ENCODE measurements around the gene FEN1.

The FEN1 gene

GRCh38 chr11:61771985-61772455, 20.7 kb upstream of the FEN1 start:
- no peaks in the 10 kb centered on the region for H3K4me1 ChIP-seq (ENCODE audit: control insufficient read depth, insufficient read depth, low read length)
- H3K9ac ChIP-seq (ENCODE audit: low read length) = no peak overlapping the region
- H3K4me3 ChIP-seq (ENCODE audit: low read length) = no peak overlapping the region
- no peaks in the 10 kb centered on the region for H3K36me3 ChIP-seq (ENCODE audit: control insufficient read depth, insufficient read depth, low read length, severe bottlenecking)
- no peaks in the 10 kb centered on the region for H3K9me3 ChIP-seq (ENCODE audit: control insufficient read depth, low read length)
- DNase-seq (ENCODE audit: low read depth) = no peak
- peaks cover 35% of the 10 kb centered on the region for H3K27me3 ChIP-seq (replicated peaks; ENCODE audit: control insufficient read depth, insufficient read depth, low read length)

- no peaks in the 10 kb centered on the region for H3K9me3 ChIP-seq (ENCODE audit: control insufficient read depth, low read length)
- no peaks in the 10 kb centered on the region for H3K4me1 ChIP-seq (ENCODE audit: control insufficient read depth, insufficient read depth, low read length)
- no peak overlapping the region for H3K4me3 ChIP-seq (ENCODE audit: low read length)
- H3K36me3 ChIP-seq (ENCODE audit: control insufficient read depth, insufficient read depth, low read length, severe bottlenecking) = no peaks in the 10 kb centered on the region
- no peak overlapping the region for H3K9ac ChIP-seq (ENCODE audit: low read length)
- no peak for DNase-seq (ENCODE audit: low read depth)
- H3K27me3 ChIP-seq (replicated peaks; ENCODE audit: control insufficient read depth, insufficient read depth, low read length) = peaks cover 45% of the 10 kb centered on the region
Observed at GRCh38 chr11:61773356-61773755, 19.4 kb upstream of the FEN1 start.

- DNase-seq (ENCODE audit: low read depth) = no peak
- H3K9me3 ChIP-seq (ENCODE audit: control insufficient read depth, low read length) = no peaks in the 10 kb centered on the region
- H3K4me1 ChIP-seq (ENCODE audit: control insufficient read depth, insufficient read depth, low read length) = no peaks in the 10 kb centered on the region
- no peak overlapping the region for H3K4me3 ChIP-seq (ENCODE audit: low read length)
- H3K27me3 ChIP-seq (replicated peaks; ENCODE audit: control insufficient read depth, insufficient read depth, low read length) = peaks cover 47% of the 10 kb centered on the region
- no peaks in the 10 kb centered on the region for H3K36me3 ChIP-seq (ENCODE audit: control insufficient read depth, insufficient read depth, low read length, severe bottlenecking)
- H3K9ac ChIP-seq (ENCODE audit: low read length) = no peak overlapping the region
Observed at GRCh38 chr11:61773809-61774208, 18.9 kb upstream of the FEN1 start.

GRCh38 chr11:61774411-61774810, 18.3 kb upstream of the FEN1 start:
- no peak for DNase-seq (ENCODE audit: low read depth)
- Histone ChIP-seq H3K36me3 (ENCODE audit: control insufficient read depth, insufficient read depth, low read length, severe bottlenecking) (no peaks in the 10 kb centered on the region), H3K9me3 (ENCODE audit: control insufficient read depth, low read length) (no peaks in the 10 kb centered on the region), H3K4me1 (ENCODE audit: control insufficient read depth, insufficient read depth, low read length) (no peaks in the 10 kb centered on the region), H3K4me3 (ENCODE audit: low read length) (no peak overlapping the region), H3K9ac (ENCODE audit: low read length) (no peak overlapping the region), H3K27me3 (replicated peaks; ENCODE audit: control insufficient read depth, insufficient read depth, low read length) (peaks cover 47% of the 10 kb centered on the region)

GRCh38 chr11:61775106-61775505, 17.6 kb upstream of the FEN1 start:
- Histone ChIP-seq H3K4me3 (ENCODE audit: low read length) (no peak overlapping the region), H3K9me3 (ENCODE audit: control insufficient read depth, low read length) (no peaks in the 10 kb centered on the region), H3K27me3 (replicated peaks; ENCODE audit: control insufficient read depth, insufficient read depth, low read length) (peaks cover 44% of the 10 kb centered on the region), H3K4me1 (ENCODE audit: control insufficient read depth, insufficient read depth, low read length) (no peaks in the 10 kb centered on the region), H3K9ac (ENCODE audit: low read length) (no peak overlapping the region), H3K36me3 (ENCODE audit: control insufficient read depth, insufficient read depth, low read length, severe bottlenecking) (no peaks in the 10 kb centered on the region)
- DNase-seq (ENCODE audit: low read depth) = no peak

DNA sequence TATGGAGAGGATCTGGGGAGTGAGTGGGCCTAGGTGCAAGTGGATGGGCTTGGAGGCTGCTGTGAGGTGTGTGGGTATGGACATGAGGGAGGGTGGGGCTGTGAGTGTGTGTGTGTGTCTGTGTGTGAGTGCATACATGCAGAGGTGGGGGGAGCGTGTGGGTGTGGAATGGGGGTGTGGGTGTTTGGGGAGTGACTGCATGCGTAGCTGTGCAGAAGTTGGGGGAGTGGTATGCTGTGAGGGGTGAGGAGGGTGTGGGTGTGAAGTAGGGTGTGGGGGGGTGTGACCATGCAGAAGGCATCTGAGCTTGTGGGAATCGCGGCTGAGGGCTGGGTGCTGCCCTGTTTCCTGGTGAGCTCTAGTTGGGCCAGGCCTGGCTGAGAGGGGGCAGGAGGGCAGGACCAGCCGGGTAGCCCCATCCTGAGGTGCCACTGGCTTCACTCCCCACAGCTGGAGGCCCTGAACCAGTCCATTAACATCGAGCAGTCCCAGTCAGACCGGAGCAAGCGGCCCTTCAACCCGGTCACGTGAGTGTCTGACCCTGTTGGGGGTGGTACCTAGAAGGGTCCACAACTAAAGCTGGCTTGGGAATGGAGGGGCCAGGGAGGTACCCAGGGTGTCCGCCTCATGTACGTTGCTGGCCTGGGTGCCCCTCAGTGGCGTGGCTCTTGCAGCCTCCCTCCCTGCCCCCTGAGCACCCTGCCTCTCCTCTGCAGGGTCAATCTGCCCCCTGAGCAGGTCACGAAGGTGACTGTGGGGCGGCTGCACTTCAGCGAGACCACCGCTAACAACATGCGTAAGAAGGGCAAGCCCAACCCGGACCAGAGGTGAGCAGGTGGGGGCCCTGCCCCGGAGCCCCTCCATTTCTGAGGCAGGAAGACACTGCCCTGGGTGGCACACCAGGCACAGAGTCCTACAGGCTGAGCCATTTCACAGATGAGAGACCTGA, 16.8 kb upstream of the FEN1 start:
- H3K9ac ChIP-seq (ENCODE audit: low read length) = no peak overlapping the region
- no peaks in the 10 kb centered on the region for H3K4me1 ChIP-seq (ENCODE audit: control insufficient read depth, insufficient read depth, low read length)
- peaks cover 41% of the 10 kb centered on the region for H3K27me3 ChIP-seq (replicated peaks; ENCODE audit: control insufficient read depth, insufficient read depth, low read length)
- H3K4me3 ChIP-seq (ENCODE audit: low read length) = no peak overlapping the region
- DNase-seq (ENCODE audit: low read depth) = no peak
- no peaks in the 10 kb centered on the region for H3K36me3 ChIP-seq (ENCODE audit: control insufficient read depth, insufficient read depth, low read length, severe bottlenecking)
- no peaks in the 10 kb centered on the region for H3K9me3 ChIP-seq (ENCODE audit: control insufficient read depth, low read length)

GRCh38 chr11:61776561-61777075, 16.1 kb upstream of the FEN1 start:
- DNase-seq (ENCODE audit: low read depth) = peak; percentile 72
- peaks cover 41% of the 10 kb centered on the region for H3K27me3 ChIP-seq (replicated peaks; ENCODE audit: control insufficient read depth, insufficient read depth, low read length)
- H3K9ac ChIP-seq (ENCODE audit: low read length) = no peak overlapping the region
- no peak overlapping the region for H3K4me3 ChIP-seq (ENCODE audit: low read length)
- H3K4me1 ChIP-seq (ENCODE audit: control insufficient read depth, insufficient read depth, low read length) = no peaks in the 10 kb centered on the region
- no peaks in the 10 kb centered on the region for H3K9me3 ChIP-seq (ENCODE audit: control insufficient read depth, low read length)
- no peaks in the 10 kb centered on the region for H3K36me3 ChIP-seq (ENCODE audit: control insufficient read depth, insufficient read depth, low read length, severe bottlenecking)

- peaks cover 41% of the 10 kb centered on the region for H3K27me3 ChIP-seq (replicated peaks; ENCODE audit: control insufficient read depth, insufficient read depth, low read length)
- H3K9ac ChIP-seq (ENCODE audit: low read length) = no peak overlapping the region
- H3K9me3 ChIP-seq (ENCODE audit: control insufficient read depth, low read length) = no peaks in the 10 kb centered on the region
- H3K4me3 ChIP-seq (ENCODE audit: low read length) = no peak overlapping the region
- H3K36me3 ChIP-seq (ENCODE audit: control insufficient read depth, insufficient read depth, low read length, severe bottlenecking) = no peaks in the 10 kb centered on the region
- peak; percentile 54 for DNase-seq (ENCODE audit: low read depth)
- no peaks in the 10 kb centered on the region for H3K4me1 ChIP-seq (ENCODE audit: control insufficient read depth, insufficient read depth, low read length)
Observed at GRCh38 chr11:61777234-61778090, 15.2 kb upstream of the FEN1 start.

GRCh38 chr11:61778357-61778886, 14.3 kb upstream of the FEN1 start:
- Histone ChIP-seq H3K27me3 (replicated peaks; ENCODE audit: control insufficient read depth, insufficient read depth, low read length) (peaks cover 38% of the 10 kb centered on the region), H3K36me3 (ENCODE audit: control insufficient read depth, insufficient read depth, low read length, severe bottlenecking) (no peaks in the 10 kb centered on the region), H3K9me3 (ENCODE audit: control insufficient read depth, low read length) (no peaks in the 10 kb centered on the region), H3K4me1 (ENCODE audit: control insufficient read depth, insufficient read depth, low read length) (no peaks in the 10 kb centered on the region), H3K9ac (ENCODE audit: low read length) (no peak overlapping the region), H3K4me3 (ENCODE audit: low read length) (no peak overlapping the region)
- DNase-seq (ENCODE audit: low read depth) = no peak

DNA sequence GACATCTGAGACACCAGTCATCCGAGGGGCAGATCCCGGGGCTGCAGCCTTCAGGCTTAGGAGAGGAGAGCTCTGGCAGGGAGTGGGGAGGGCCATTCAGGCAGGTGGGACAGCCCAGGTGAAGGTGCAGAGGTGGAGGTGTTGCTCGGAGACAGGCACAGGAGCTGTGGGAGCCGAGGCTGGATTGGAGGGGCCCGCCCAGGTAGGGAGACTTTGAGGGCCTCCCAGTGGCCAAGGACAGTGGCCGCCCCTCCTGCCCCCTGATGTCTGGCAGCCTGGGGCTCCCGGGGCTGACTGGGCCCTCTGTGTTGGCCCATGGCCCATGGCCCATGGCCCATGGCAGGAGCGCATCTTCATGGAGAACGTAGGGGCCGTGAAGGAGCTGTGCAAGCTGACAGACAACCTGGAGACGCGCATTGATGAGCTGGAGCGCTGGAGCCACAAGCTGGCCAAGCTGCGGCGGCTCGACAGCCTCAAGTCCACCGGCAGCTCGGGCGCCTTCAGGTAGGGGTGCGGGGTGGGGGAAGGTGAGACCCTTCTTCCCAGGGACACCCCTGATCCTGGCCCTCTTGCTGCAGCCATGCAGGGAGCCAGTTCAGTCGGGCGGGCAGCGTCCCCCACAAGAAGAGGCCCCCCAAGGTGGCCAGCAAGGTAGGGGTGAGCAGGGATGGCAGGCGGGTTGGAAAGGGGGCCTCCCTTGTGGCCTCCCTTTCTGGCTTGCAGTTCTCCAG, 13.6 kb upstream of the FEN1 start:
- Histone ChIP-seq H3K4me1 (ENCODE audit: control insufficient read depth, insufficient read depth, low read length) (no peaks in the 10 kb centered on the region), H3K9me3 (ENCODE audit: control insufficient read depth, low read length) (no peaks in the 10 kb centered on the region), H3K9ac (ENCODE audit: low read length) (no peak overlapping the region), H3K36me3 (ENCODE audit: control insufficient read depth, insufficient read depth, low read length, severe bottlenecking) (no peaks in the 10 kb centered on the region), H3K4me3 (ENCODE audit: low read length) (no peak overlapping the region), H3K27me3 (replicated peaks; ENCODE audit: control insufficient read depth, insufficient read depth, low read length) (peaks cover 34% of the 10 kb centered on the region)
- no peak for DNase-seq (ENCODE audit: low read depth)
